Vagina (tissue), 2 donors: ENCODE measurements around the gene VASH1. TPM values are rescaled to one million over a fixed set of nuclear protein-coding genes. Genes with fewer than 3 reads are reported as not detected.

Experiments
- DNase-seq, 2 donors: peaks; one replicate each; pipeline ENCODE4 v3.0.0-alpha.2; 2017; ENCODE audit errors: extremely low spot score in 2 of 2
- H3K27ac ChIP-seq: fragments of 200-600 bp; sonication (generic); one replicate; pipeline ENCODE4 v1.5.1; 2019
- H3K27me3 ChIP-seq: fragments of 200-600 bp; sonication (generic); one replicate; pipeline ENCODE4 v1.5.1; 2019
- H3K36me3 ChIP-seq, 2 donors: fragments of 200-600 bp; sonication (generic); one replicate each; pipeline ENCODE4 v1.5.1; 2017 to 2019
- H3K4me1 ChIP-seq: fragments of 200-600 bp; sonication (generic); one replicate; pipeline ENCODE4 v1.5.1; 2019
- H3K4me3 ChIP-seq, 2 donors: fragments of 200-600 bp; sonication (generic); 1 replicate in 1 of 2; 2 replicates in 1 of 2; pipeline ENCODE4 v1.5.1; 2016 to 2019
- H3K9me3 ChIP-seq: fragments of 200-600 bp; sonication (generic); one replicate; pipeline ENCODE4 v1.5.1; 2019
- CTCF ChIP-seq, 3 experiments: fragments of 450-650 bp in 2 of 3; fragments of 200-600 bp in 1 of 3; sonication (generic) in 1 of 3; IDR thresholded peaks; one replicate each; pipeline ENCODE4 v1.5.1; 2017 to 2019; ENCODE audit warnings: antibody characterized with exemption in 3 of 3, mild to moderate bottlenecking in 2 of 3, moderate library complexity in 2 of 3
- POLR2A ChIP-seq, 2 donors: fragments of 450-650 bp; IDR thresholded peaks; one replicate each; pipeline ENCODE4 v1.6.1; 2017; ENCODE audit warnings: antibody characterized with exemption in 2 of 2, mild to moderate bottlenecking in 2 of 2, moderate library complexity in 2 of 2
- POLR2AphosphoS5 ChIP-seq, 2 donors: sonication (generic); formaldehyde crosslinking; IDR thresholded peaks; one replicate each; pipeline ENCODE4 v1.9.0; 2017; ENCODE audit warnings: antibody characterized with exemption in 2 of 2, mild to moderate bottlenecking in 2 of 2, low read depth in 1 of 2; ENCODE audit not compliant: insufficient read depth in 1 of 2
- intact Hi-C: fragments of 100-400 bp; cut with DNase I; formaldehyde crosslinking; loops from one replicate; pipeline ENCODE4 v1.15.1; 2023
- total RNA-seq: library from RNA; depleted of rRNA; stranded (reverse); fragments of >200 nt; gene quantifications from one replicate; pipeline ENCODE4 v1.2.3, GENCODE V29; 2016

VASH1 gene
- total RNA-seq, 1 donor from 2014 or later = 6.1 TPM

- intact Hi-C loops = no loop called here
- H3K4me3 ChIP-seq = no peak overlapping the region
- H3K36me3 ChIP-seq = no peaks in the 10 kb centered on the region
- DNase-seq = no peak
- H3K4me1 ChIP-seq = peaks cover 24% of the 10 kb centered on the region
- H3K27ac ChIP-seq = peak overlapping the region; percentile 6
- no peaks in the 10 kb centered on the region for H3K27me3 ChIP-seq
- H3K9me3 ChIP-seq = no peaks in the 10 kb centered on the region
- TF ChIP-seq POLR2AphosphoS5 (IDR thresholded peaks at IDR 0.05; ENCODE audit: insufficient read depth in 1 of 2, low read depth in 1 of 2) (peak in 1 of 2 donors; percentile 18), CTCF (IDR thresholded peaks at IDR 0.05) (no peak)
Observed at GRCh38 chr14:76767681-76768656, 6.7 kb downstream of the VASH1 start.

- peaks cover 30% of the 10 kb centered on the region for H3K4me1 ChIP-seq
- no peaks in the 10 kb centered on the region for H3K27me3 ChIP-seq
- no peak overlapping the region for H3K4me3 ChIP-seq
- no peak for DNase-seq
- intact Hi-C loops = no loop called here
- H3K9me3 ChIP-seq = no peaks in the 10 kb centered on the region
- H3K36me3 ChIP-seq = no peaks in the 10 kb centered on the region
- peak overlapping the region; percentile 6 for H3K27ac ChIP-seq
- TF ChIP-seq POLR2A (IDR thresholded peaks at IDR 0.05) = no peak
- no peak for TF ChIP-seq POLR2AphosphoS5 (IDR thresholded peaks at IDR 0.05; ENCODE audit: insufficient read depth in 1 of 2, low read depth in 1 of 2)
Observed at GRCh38 chr14:76768671-76769500, 7.6 kb downstream of the VASH1 start.

GRCh38 chr14:76769636-76770292 is 8.5 kb downstream of the VASH1 start:
- Histone ChIP-seq H3K36me3 (no peaks in the 10 kb centered on the region), H3K4me1 (peaks cover 37% of the 10 kb centered on the region), H3K27ac (no peak overlapping the region), H3K27me3 (no peaks in the 10 kb centered on the region), H3K9me3 (no peaks in the 10 kb centered on the region), H3K4me3 (no peak overlapping the region)
- intact Hi-C loops = no loop called here
- DNase-seq = no peak
- TF ChIP-seq POLR2A (IDR thresholded peaks at IDR 0.05) (no peak), POLR2AphosphoS5 (IDR thresholded peaks at IDR 0.05; ENCODE audit: insufficient read depth in 1 of 2, low read depth in 1 of 2) (no peak), CTCF (IDR thresholded peaks at IDR 0.05) (no peak)

GRCh38 chr14:76770521-76771436 is 9.5 kb downstream of the VASH1 start:
- intact Hi-C loops = no loop called here
- TF ChIP-seq POLR2AphosphoS5 (IDR thresholded peaks at IDR 0.05; ENCODE audit: insufficient read depth in 1 of 2, low read depth in 1 of 2) (no peak), CTCF (IDR thresholded peaks at IDR 0.05) (no peak), POLR2A (IDR thresholded peaks at IDR 0.05) (no peak)
- Histone ChIP-seq H3K9me3 (no peaks in the 10 kb centered on the region), H3K4me1 (peaks cover 37% of the 10 kb centered on the region), H3K27ac (no peak overlapping the region), H3K27me3 (no peaks in the 10 kb centered on the region), H3K36me3 (no peaks in the 10 kb centered on the region), H3K4me3 (no peak overlapping the region)
- peak; percentile 75 to 88 for DNase-seq
